ENCODE measurements around the gene NRXN2.
A peak's percentile ranks its signal among the peaks of the same experiment; 100 is the strongest.

The NRXN2 gene

GRCh38 chr11:64660205-64660604 is 62.8 kb downstream of the NRXN2 start:
- Histone ChIP-seq H4K20me1 (no peaks in the 10 kb centered on the region), H3K4me2 (peak overlapping the region; percentile 92), H3K27ac (peak overlapping the region; percentile 74), H3K27me3 (no peaks in the 10 kb centered on the region), H3K4me1 (peaks cover 68% of the 10 kb centered on the region), H3K4me3 (peak overlapping the region; percentile 10; the same call in 1 of the 2 replicates), H3K9me3 (no peaks in the 10 kb centered on the region), H3K36me3 (no peaks in the 10 kb centered on the region), H3K9ac (peak overlapping the region; percentile 70)
- TF ChIP-seq Cebpa-rat (IDR thresholded peaks at IDR 0.05): no peak

- Histone ChIP-seq H3K36me3 (no peaks in the 10 kb centered on the region), H3K4me3 (no peak overlapping the region), H3K4me2 (peak overlapping the region; percentile 92), H3K9me3 (no peaks in the 10 kb centered on the region), H4K20me1 (no peaks in the 10 kb centered on the region), H3K4me1 (peaks cover 73% of the 10 kb centered on the region), H3K9ac (peak overlapping the region; percentile 70; the same call in 1 of the 2 replicates), H3K27me3 (no peaks in the 10 kb centered on the region), H3K27ac (0 out of 2 replicates have a peak overlapping the region, but pooled peaks have one; percentile 74)
- no peak for TF ChIP-seq Cebpa-rat (IDR thresholded peaks at IDR 0.05)
These were observed 63.4 kb downstream of the NRXN2 start for GRCh38 chr11:64659417-64660144.

GRCh38 chr11:64658265-64658664 is 64.7 kb downstream of the NRXN2 start:
- Histone ChIP-seq H3K4me1 (peaks cover 86% of the 10 kb centered on the region), H3K36me3 (no peaks in the 10 kb centered on the region), H3K9ac (no peak overlapping the region), H3K27ac (no peak overlapping the region), H3K4me3 (no peak overlapping the region), H3K9me3 (no peaks in the 10 kb centered on the region), H4K20me1 (no peaks in the 10 kb centered on the region), H3K4me2 (peak overlapping the region; percentile 92), H3K27me3 (no peaks in the 10 kb centered on the region)
- no peak for TF ChIP-seq Cebpa-rat (IDR thresholded peaks at IDR 0.05)

GRCh38 chr11:64656862-64657261 is 66.1 kb downstream of the NRXN2 start:
- H3K4me2 ChIP-seq: peak overlapping the region; percentile 92
- peak overlapping the region; percentile 32; the same call in 1 of the 2 replicates for H3K27ac ChIP-seq
- H3K36me3 ChIP-seq: no peaks in the 10 kb centered on the region

GRCh38 chr11:64655941-64656601 is 66.9 kb downstream of the NRXN2 start:
- Histone ChIP-seq H3K4me3 (no peak overlapping the region), H3K9me3 (no peaks in the 10 kb centered on the region), H3K36me3 (no peaks in the 10 kb centered on the region), H3K9ac (no peak overlapping the region; the same call in 1 of the 2 replicates), H4K20me1 (no peaks in the 10 kb centered on the region), H3K4me2 (peak overlapping the region; percentile 92), H3K4me1 (peaks cover 97% of the 10 kb centered on the region), H3K27ac (peak overlapping the region; percentile 67; the same call in 1 of the 2 replicates), H3K27me3 (no peaks in the 10 kb centered on the region)
- TF ChIP-seq Cebpa-rat (IDR thresholded peaks at IDR 0.05): no peak

More at GRCh38 chr11:64656862-64657261, 66.1 kb downstream of the NRXN2 start:
- Histone ChIP-seq H3K9me3 (no peaks in the 10 kb centered on the region), H3K4me3 (no peak overlapping the region), H3K27me3 (no peaks in the 10 kb centered on the region), H3K4me1 (peaks cover 100% of the 10 kb centered on the region), H4K20me1 (no peaks in the 10 kb centered on the region), H3K9ac (no peak overlapping the region; the same call in 1 of the 2 replicates)
- no peak for TF ChIP-seq Cebpa-rat (IDR thresholded peaks at IDR 0.05)

- H3K27me3 ChIP-seq: no peaks in the 10 kb centered on the region
- peak overlapping the region; percentile 92 for H3K4me2 ChIP-seq
- H3K27ac ChIP-seq: peak overlapping the region; percentile 67
- H3K4me3 ChIP-seq: no peak overlapping the region
- H4K20me1 ChIP-seq: no peaks in the 10 kb centered on the region
- H3K36me3 ChIP-seq: no peaks in the 10 kb centered on the region
- H3K9me3 ChIP-seq: no peaks in the 10 kb centered on the region
- H3K9ac ChIP-seq: peak overlapping the region; percentile 35
- no peak for TF ChIP-seq Cebpa-rat (IDR thresholded peaks at IDR 0.05)
- H3K4me1 ChIP-seq: peaks cover 94% of the 10 kb centered on the region
These were observed 67.9 kb downstream of the NRXN2 start for GRCh38 chr11:64654958-64655541.

GRCh38 chr11:64654439-64654838 is 68.6 kb downstream of the NRXN2 start:
- Histone ChIP-seq H3K9me3 (no peaks in the 10 kb centered on the region), H3K4me2 (peak overlapping the region; percentile 92), H4K20me1 (no peaks in the 10 kb centered on the region), H3K4me3 (no peak overlapping the region), H3K36me3 (no peaks in the 10 kb centered on the region), H3K27me3 (no peaks in the 10 kb centered on the region), H3K4me1 (peaks cover 92% of the 10 kb centered on the region), H3K27ac (peak overlapping the region; percentile 67), H3K9ac (peak overlapping the region; percentile 35)
- no peak for TF ChIP-seq Cebpa-rat (IDR thresholded peaks at IDR 0.05)

- Histone ChIP-seq H3K4me2 (peak overlapping the region; percentile 92), H3K9me3 (no peaks in the 10 kb centered on the region), H3K36me3 (no peaks in the 10 kb centered on the region), H3K4me1 (peaks cover 92% of the 10 kb centered on the region), H3K27ac (peak overlapping the region; percentile 67), H4K20me1 (no peaks in the 10 kb centered on the region), H3K9ac (peak overlapping the region; percentile 35; the same call in 1 of the 2 replicates), H3K27me3 (no peaks in the 10 kb centered on the region), H3K4me3 (no peak overlapping the region)
- TF ChIP-seq Cebpa-rat (IDR thresholded peaks at IDR 0.05): no peak
These were observed 69.5 kb downstream of the NRXN2 start for GRCh38 chr11:64653388-64653973.

GRCh38 chr11:64652586-64653387 is 70.2 kb downstream of the NRXN2 start:
- no peak for TF ChIP-seq Cebpa-rat (IDR thresholded peaks at IDR 0.05)
- H3K27me3 ChIP-seq: no peaks in the 10 kb centered on the region
- H3K4me3 ChIP-seq: no peak overlapping the region
- no peaks in the 10 kb centered on the region for H3K9me3 ChIP-seq
- peaks cover 92% of the 10 kb centered on the region for H3K4me1 ChIP-seq
- H3K4me2 ChIP-seq: peak overlapping the region; percentile 92
- 0 out of 2 replicates have a peak overlapping the region, but pooled peaks have one; percentile 5 for H3K9ac ChIP-seq
- no peaks in the 10 kb centered on the region for H4K20me1 ChIP-seq
- no peaks in the 10 kb centered on the region for H3K36me3 ChIP-seq
- peak overlapping the region; percentile 8; the same call in 1 of the 2 replicates for H3K27ac ChIP-seq
